Amniotic stem cell (primary cell): ENCODE results near the gene TP53INP2.
"Not testable (repeated sequence)": the region's sequence is repeated elsewhere in the genome, so short reads cannot be mapped to it uniquely, and the experiment has no call there.

Experiments used
- DNase-seq: peaks from one replicate; lab custom pipeline; 2025; lab: John Stamatoyannopoulos, UW

TP53INP2 gene

DNA sequence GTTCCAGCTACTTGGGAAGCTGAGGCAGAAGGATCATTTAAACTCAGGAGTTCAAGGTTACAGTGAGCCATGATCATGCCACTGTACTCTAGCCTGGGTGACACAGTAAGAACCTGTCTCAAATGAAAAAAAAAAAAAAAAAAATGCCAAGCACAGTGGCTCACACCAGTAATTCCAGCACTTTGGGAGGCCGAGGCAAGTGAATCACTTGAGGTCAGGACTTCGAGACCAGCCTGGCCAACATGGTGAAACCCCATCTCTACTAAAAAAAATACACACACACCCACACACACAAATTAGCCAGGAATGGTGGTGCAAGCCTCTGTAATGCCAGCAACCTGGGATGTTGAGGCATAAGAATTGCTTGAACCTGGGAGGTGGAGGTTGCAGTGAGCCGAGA is 18.4 kb downstream of the TP53INP2 start:
- not testable (repeated sequence) for DNase-seq

DNA sequence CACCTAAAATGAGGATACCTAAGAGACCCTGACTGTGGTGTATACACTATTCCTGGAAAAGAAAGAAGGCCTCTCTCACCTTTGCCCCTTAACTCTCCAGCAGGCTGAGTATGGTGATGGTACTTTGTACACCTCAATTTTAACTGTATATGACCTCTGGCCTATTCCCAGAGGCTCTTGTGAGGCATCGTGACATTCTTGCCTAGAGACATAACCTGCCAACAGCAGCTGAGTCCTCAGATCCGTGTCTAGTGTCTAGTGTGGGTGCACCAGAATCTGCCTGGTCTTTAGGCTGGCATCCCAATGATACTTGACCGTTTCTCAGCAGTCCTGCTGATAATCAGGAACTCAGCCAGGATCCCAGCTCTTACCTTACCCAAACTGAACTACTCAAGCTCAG is 20.0 kb downstream of the TP53INP2 start:
- DNase-seq: no peak

DNA sequence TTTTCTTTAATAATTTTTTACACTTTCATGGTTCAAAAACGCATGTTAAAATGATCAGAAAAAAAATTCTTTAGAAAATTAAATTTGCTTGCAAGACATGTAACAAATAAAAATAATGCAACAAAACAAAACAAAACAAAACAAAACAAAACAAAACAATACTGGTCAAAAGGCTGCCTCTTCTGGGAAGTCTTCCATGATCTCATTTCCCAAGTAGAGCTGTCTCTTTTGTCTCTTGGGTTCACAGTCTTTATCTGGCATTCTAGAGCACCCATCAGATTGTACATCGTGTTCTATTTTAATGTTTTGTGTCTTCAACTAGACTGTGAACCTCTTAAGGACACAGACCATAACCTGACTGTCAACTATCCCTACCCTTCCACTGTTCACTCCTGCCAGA is 25.3 kb downstream of the TP53INP2 start:
- DNase-seq: no peak

- no peak for DNase-seq
These were observed 28.4 kb downstream of the TP53INP2 start for GRCh38 chr20:34732523-34732922.

GRCh38 chr20:34736106-34736735 is 32.1 kb downstream of the TP53INP2 start:
- no peak for DNase-seq

DNA sequence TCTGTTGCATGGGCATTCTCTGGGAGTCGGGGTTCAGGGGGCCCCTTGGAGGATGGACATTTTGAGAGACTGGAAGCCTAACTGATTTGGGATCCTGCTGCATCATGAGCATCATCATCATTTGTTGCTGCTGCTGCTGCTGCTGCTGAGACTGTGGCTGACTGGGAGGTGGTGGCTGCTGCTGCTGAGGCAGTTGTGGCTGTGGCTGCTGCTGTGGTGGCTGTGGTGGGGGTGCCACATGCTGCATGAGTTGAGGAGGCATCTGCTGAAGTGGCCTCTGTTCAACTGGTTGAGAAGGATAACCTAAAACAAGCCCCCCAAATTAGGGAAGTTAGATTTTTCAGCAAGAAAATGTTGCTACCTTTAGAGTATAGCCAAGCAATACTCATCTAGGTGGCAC is 38.9 kb downstream of the TP53INP2 start:
- DNase-seq: no peak

GRCh38 chr20:34744340-34744739 is 40.2 kb downstream of the TP53INP2 start:
- DNase-seq: no peak

GRCh38 chr20:34744847-34745246 is 40.7 kb downstream of the TP53INP2 start:
- no peak for DNase-seq

DNA sequence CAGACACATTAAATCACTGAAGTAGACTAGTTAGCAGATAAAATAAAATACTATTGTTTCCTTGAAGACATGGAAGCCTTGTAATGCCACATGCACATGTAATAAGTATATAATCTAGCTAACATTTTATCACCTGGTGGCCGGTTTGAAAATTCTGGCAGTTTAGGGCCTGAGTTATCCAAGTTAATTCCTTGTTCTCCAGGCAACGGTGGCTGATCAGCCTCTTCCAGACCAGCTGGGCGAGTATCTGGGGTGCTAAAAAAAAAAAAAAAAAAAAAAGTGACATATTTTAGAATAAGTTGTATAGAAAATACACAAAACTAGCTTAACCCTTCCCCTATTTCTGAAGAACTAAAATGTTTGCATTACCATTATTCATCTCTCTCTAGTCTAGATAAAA is 42.5 kb downstream of the TP53INP2 start:
- DNase-seq: no peak

GRCh38 chr20:34747479-34747878 is 43.3 kb downstream of the TP53INP2 start:
- DNase-seq: no peak

GRCh38 chr20:34748709-34749108 is 44.6 kb downstream of the TP53INP2 start:
- no peak for DNase-seq

- no peak for DNase-seq
These were observed 46.3 kb downstream of the TP53INP2 start for GRCh38 chr20:34750484-34750883.

- no peak for DNase-seq
These were observed 47.3 kb downstream of the TP53INP2 start for GRCh38 chr20:34751453-34751852.

DNA sequence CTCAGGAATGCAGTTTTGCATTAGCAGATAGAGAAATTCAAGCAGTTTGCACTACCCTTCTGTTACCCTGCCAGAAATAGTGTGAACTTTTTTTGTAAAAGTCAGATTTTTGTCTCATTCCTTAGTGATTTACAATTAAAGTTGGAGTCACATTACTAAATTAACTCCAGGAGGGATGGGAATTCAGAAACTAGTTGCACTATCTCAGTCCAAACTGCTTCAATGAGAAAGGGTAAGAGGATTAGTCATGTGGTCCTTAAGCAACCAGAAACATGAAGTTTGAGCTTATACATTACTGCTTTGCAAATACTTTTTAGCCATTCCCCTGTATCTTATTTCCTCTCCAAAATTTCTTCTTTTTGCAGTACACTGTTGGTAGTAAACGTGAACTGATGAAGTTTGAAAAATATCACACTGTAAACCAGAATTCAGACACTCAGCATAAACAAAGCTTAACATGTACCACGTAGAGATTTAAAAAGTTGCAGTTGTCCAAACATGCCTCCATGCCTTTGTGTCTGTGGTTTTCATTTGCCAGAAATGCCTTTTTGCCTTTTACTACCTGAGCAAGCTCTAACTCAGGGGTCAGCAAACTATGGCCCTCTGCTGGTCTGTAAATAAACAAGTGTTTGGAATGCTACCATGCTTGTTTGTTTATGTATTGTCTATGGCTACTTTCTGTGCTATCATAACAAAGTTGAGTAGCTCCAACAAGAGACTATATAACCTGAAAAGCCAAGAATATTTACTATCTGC is 49.7 kb downstream of the TP53INP2 start:
- no peak for DNase-seq

DNA sequence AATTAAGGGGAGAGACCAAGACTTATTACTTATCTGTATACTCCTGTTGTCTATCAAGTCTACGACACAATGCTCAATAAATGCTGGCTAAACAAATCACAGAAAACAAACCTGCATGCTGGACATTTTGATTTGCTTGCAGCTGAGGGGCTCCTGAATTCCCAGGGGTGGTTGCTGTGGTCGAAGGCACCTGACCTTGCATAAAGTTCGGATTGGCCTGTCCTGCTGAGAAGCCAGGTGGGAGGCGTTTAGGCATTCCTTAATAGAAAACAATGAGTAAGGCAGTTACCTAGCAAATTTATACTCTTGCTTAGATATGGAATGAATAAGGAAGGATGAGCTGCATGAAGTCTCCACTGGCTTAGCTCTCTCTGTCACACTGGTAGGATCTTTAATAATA is 50.5 kb downstream of the TP53INP2 start:
- DNase-seq: no peak

DNA sequence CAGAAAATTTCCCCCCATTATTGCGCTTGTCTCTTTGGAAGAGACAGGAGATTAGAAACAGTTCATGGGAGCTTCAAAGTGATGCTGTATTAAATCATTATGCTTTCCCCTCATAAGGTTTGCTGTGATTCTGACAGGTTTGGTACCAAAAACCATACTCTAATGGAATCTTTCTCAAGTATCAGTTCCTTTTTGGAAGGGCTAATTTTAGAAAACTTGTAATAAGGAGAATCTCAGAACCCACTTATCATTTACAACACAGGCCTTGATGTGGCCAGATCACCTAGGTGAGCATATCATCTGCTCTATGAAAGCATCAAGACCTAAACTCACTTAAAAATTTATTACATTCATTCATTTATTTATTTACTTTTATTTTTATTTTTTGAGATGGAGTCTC is 51.2 kb downstream of the TP53INP2 start:
- DNase-seq: no peak

DNA sequence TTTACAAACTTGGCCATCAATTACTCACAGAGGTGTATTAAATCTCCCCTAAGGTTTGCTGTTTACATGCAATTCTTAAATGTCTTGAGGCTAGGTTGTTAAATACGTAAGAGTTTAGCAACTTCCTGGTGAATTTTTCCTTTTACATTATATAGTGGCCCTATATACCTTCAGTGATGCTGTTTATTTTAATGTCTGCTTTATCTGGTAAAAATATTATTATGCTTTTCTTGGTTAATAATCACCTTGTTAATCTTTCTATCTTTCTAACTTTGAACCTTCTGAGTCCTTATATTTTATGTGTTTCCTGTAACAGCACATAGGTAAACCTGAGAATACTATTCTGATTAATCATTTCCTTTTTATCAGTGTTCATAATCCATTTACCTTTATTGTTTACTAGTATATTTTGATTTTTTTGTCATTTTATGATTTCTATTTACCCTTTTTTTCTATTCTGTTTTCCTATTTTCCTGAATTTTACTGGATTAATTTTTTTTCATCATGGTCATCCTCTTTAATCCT is 57.9 kb downstream of the TP53INP2 start:
- DNase-seq: no peak
